OCI-LY7 (cell line): ENCODE measurements around the gene RNF17.

Experiments used
- EZH2phosphoT487 ChIP-seq: fragments of 200-600 bp; sonication (generic); IDR thresholded peaks from 2 replicates; pipeline ENCODE4 v1.6.1; 2018; ENCODE audit warnings: low read depth, borderline replicate concordance, mild to moderate bottlenecking, mixed run types, antibody characterized with exemption, low read length, moderate library complexity, mixed read lengths
- TF ChIP-seq, protein P1 (sequence below): fragments of 200-600 bp; sonication (generic); conservative IDR thresholded peaks from 2 replicates; pipeline ENCODE4 v1.5.1; 2014; ENCODE audit warnings: mild to moderate bottlenecking, antibody characterized with exemption, low read length, moderate library complexity, mixed read lengths

DNA sequence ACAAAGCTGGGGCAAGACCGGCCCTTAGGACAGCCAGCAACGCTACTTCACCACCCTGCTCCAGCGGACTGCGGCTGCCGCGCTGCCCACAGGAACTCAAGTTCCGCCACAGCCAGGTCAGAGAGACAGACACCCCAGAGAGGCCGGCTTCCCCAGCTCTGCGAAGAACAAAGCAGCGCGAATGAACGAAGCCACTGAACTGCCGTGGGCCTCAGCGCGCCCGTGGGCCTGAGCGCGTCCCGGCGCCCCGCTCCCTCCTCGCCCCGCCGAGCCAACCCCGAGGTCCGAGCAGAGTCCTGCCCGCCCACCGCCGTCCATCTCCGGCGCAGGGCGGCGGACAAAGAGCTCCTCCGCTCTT, 158.4 kb downstream of the RNF17 start:
- TF ChIP-seq, protein P1, sequence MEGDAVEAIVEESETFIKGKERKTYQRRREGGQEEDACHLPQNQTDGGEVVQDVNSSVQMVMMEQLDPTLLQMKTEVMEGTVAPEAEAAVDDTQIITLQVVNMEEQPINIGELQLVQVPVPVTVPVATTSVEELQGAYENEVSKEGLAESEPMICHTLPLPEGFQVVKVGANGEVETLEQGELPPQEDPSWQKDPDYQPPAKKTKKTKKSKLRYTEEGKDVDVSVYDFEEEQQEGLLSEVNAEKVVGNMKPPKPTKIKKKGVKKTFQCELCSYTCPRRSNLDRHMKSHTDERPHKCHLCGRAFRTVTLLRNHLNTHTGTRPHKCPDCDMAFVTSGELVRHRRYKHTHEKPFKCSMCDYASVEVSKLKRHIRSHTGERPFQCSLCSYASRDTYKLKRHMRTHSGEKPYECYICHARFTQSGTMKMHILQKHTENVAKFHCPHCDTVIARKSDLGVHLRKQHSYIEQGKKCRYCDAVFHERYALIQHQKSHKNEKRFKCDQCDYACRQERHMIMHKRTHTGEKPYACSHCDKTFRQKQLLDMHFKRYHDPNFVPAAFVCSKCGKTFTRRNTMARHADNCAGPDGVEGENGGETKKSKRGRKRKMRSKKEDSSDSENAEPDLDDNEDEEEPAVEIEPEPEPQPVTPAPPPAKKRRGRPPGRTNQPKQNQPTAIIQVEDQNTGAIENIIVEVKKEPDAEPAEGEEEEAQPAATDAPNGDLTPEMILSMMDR = no peak
- TF ChIP-seq EZH2phosphoT487 = no peak
